ENCODE data around the gene OR10H1.
"Not testable (repeated sequence)": the region's sequence is repeated elsewhere in the genome, so short reads cannot be mapped to it uniquely, and the experiment has no call there.

Gene OR10H1

GRCh38 chr19:15776264-15776663 is 39.2 kb downstream of the OR10H1 start:
- in situ Hi-C loops (cut with MboI; ENCODE audit: low sequenced_read_pairs): no loop called here

GRCh38 chr19:15775249-15775648 is 40.2 kb downstream of the OR10H1 start:
- in situ Hi-C loops (cut with MboI; ENCODE audit: low sequenced_read_pairs): no loop called here

- in situ Hi-C loops (cut with MboI; ENCODE audit: low sequenced_read_pairs): not testable (repeated sequence)
Measured at GRCh38 chr19:15774159-15774558, 41.3 kb downstream of the OR10H1 start.

GRCh38 chr19:15769586-15769985 is 45.9 kb downstream of the OR10H1 start:
- in situ Hi-C loops (cut with MboI; ENCODE audit: low sequenced_read_pairs): no loop called here

GRCh38 chr19:15759962-15760565 is 55.4 kb downstream of the OR10H1 start:
- in situ Hi-C loops (cut with MboI; ENCODE audit: low sequenced_read_pairs): no loop called here

- in situ Hi-C loops (cut with MboI; ENCODE audit: low sequenced_read_pairs): no loop called here
Measured at GRCh38 chr19:15758379-15758778, 57.1 kb downstream of the OR10H1 start.

All from HL-60/S4 treated with retinoic acid at 250 ng/mL for 4 days and 3 days (cell line).